Stimulated activated CD8-positive, alpha-beta memory T cell treated with anti-CD3 and anti-CD28 coated beads, Interleukin-7, amount 100 ng/mL, for 4 hours (primary cell): ENCODE measurements around the gene ESPNL.

Experiments
- DNase-seq, 2 donors: peaks; one replicate each; pipeline ENCODE4 v3.0.0-alpha.2; 2020; ENCODE audit warnings: low read depth in 2 of 2

Gene ESPNL

GRCh38 chr2:238157506-238158017, 57.4 kb downstream of the ESPNL start:
- no peak for DNase-seq

GRCh38 chr2:238158018-238158508, 57.9 kb downstream of the ESPNL start:
- DNase-seq, result no peak

- peak in 1 of 2 donors; percentile 35 for DNase-seq
These were observed 58.5 kb downstream of the ESPNL start, which contains the start of gene ERFE for GRCh38 chr2:238158509-238159070. Gene ERFE (plus strand): TSS chr2:238158970. CDS start chr2:238159008, 38 bp downstream.

- DNase-seq, result no peak
These were observed 59.0 kb downstream of the ESPNL start for GRCh38 chr2:238159071-238159539.

- DNase-seq, result no peak
These were observed 59.6 kb downstream of the ESPNL start for GRCh38 chr2:238159661-238160205.

- no peak for DNase-seq
These were observed 60.3 kb downstream of the ESPNL start for GRCh38 chr2:238160206-238161129.

- DNase-seq, result no peak
These were observed 61.3 kb downstream of the ESPNL start for GRCh38 chr2:238161291-238162051.

- DNase-seq, result no peak
These were observed 62.2 kb downstream of the ESPNL start for GRCh38 chr2:238162251-238162845.

- DNase-seq, result no peak
These were observed 62.8 kb downstream of the ESPNL start for GRCh38 chr2:238162846-238163441.

GRCh38 chr2:238163481-238164198, 63.5 kb downstream of the ESPNL start:
- DNase-seq, result no peak

GRCh38 chr2:238164906-238165287, 64.8 kb downstream of the ESPNL start:
- DNase-seq, result no peak

GRCh38 chr2:238165288-238165921, 65.3 kb downstream of the ESPNL start:
- DNase-seq, result no peak

GRCh38 chr2:238166391-238167343, 66.5 kb downstream of the ESPNL start:
- DNase-seq, result no peak

GRCh38 chr2:238167344-238167715, 67.2 kb downstream of the ESPNL start:
- no peak for DNase-seq

GRCh38 chr2:238167761-238168160, 67.6 kb downstream of the ESPNL start:
- DNase-seq, result no peak

- no peak for DNase-seq
These were observed 68.3 kb downstream of the ESPNL start for GRCh38 chr2:238168196-238169047.

GRCh38 chr2:238169048-238169707, 69.0 kb downstream of the ESPNL start:
- no peak for DNase-seq
